K562 (cell line): Measurements from ENCODE around the gene SLC29A3. TPM values are rescaled to one million over a fixed set of nuclear protein-coding genes. Genes with fewer than 3 reads are reported as not detected.

ENCODE experiments used
- ATAC-seq: fragments of 200-7000 bp; cut with Tn5 transposase; 3 replicates; pipeline ENCODE4 v1.9.1; 2020; ENCODE audit warnings: moderate library complexity
- BruUV-seq: library from RNA; stranded (reverse); fragments of 400-500 nt; replicated peaks from 2 replicates; lab custom pipeline; 2021; lab: Mats Ljungman, UMichigan
- CTCF ChIA-PET: fragments of 300-600 bp; formaldehyde crosslinking; extraction: SDS; loops from one replicate; lab custom pipeline; 2021; ENCODE audit warnings: low intra/inter-chr PET ratio; lab: Yijun Ruan, JAX
- POLR2A ChIA-PET: fragments of 300-600, 350-650 bp; sonication (Branson Sonifier 250); formaldehyde crosslinking; extraction: SDS; loops from one replicate; lab custom pipeline; 2021; ENCODE audit warnings: antibody characterized with exemption, inconsistent platforms; lab: Yijun Ruan, JAX
- DNase-seq, 4 experiments: peaks; one replicate each; pipeline versions ENCODE4 v3.0.0 to v3.0.0-alpha.2; 2011 to 2018; ENCODE audit warnings: low spot score in 3 of 4, mixed read lengths in 3 of 4; ENCODE audit errors: extremely low read depth in 1 of 4
- FAIRE-seq: peaks from 2 replicates; lab custom pipeline; 2011; peaks lifted over from hg19 to GRCh38; lab: Jason Lieb, UNC
- H2AFZ ChIP-seq: 2 replicates; pipeline ENCODE4 v1.6.0; 2011; ENCODE audit warnings: low read depth, low read length, control low read depth, inconsistent platforms
- H3K27ac ChIP-seq: fragments of 200-600 bp; 3 replicates; pipeline ENCODE4 v1.8.0; 2011; ENCODE audit warnings: low read depth, mild to moderate bottlenecking, control low read depth, inconsistent platforms, low read length, moderate library complexity, mixed read lengths; ENCODE audit errors: extremely low read depth
- H3K27me3 ChIP-seq, 2 experiments: fragments of 300-600 bp in 1 of 2; 2 replicates in 1 of 2; 3 replicates in 1 of 2; pipeline versions ENCODE4 v1.6.0 to v1.8.0; 2011; ENCODE audit warnings: inconsistent platforms in 2 of 2, low read length in 2 of 2, mild to moderate bottlenecking in 1 of 2, mixed read lengths in 1 of 2, moderate library complexity in 1 of 2; ENCODE audit not compliant: control insufficient read depth in 2 of 2, insufficient read depth in 2 of 2
- H3K36me3 ChIP-seq: fragments of 300-600 bp; 3 replicates; pipeline ENCODE4 v1.8.0; 2011; ENCODE audit warnings: mild to moderate bottlenecking, low read length, inconsistent platforms; ENCODE audit not compliant: control insufficient read depth, insufficient read depth
- H3K4me1 ChIP-seq, 2 experiments: fragments of 200-600 bp in 1 of 2; replicated peaks in 1 of 2; 2 replicates in 1 of 2; 3 replicates in 1 of 2; pipeline versions ENCODE4 v1.5.1 to v1.8.0; 2011; ENCODE audit warnings: inconsistent platforms in 2 of 2, low read length in 2 of 2, mild to moderate bottlenecking in 1 of 2, mixed read lengths in 1 of 2, moderate library complexity in 1 of 2; ENCODE audit not compliant: control insufficient read depth in 2 of 2, insufficient read depth in 2 of 2
- H3K4me2 ChIP-seq: 2 replicates; pipeline ENCODE4 v1.6.1; 2011; ENCODE audit warnings: low read length, control low read depth, inconsistent platforms, mixed read lengths; ENCODE audit not compliant: insufficient read depth
- H3K4me3 ChIP-seq: fragments of 200-600 bp; sonication (generic), shearing (Covaris generic); 2 replicates; pipeline ENCODE4 v1.5.1; 2016; ENCODE audit warnings: control low read depth, inconsistent platforms
- H3K79me2 ChIP-seq: fragments of 200-600 bp; 3 replicates; pipeline ENCODE4 v1.8.0; 2011; ENCODE audit warnings: low read length, inconsistent platforms; ENCODE audit not compliant: control insufficient read depth, insufficient read depth
- H3K9ac ChIP-seq, 2 experiments: 2 replicates each; pipeline versions ENCODE4 v1.6.0 to v1.6.1; 2011; ENCODE audit warnings: low read depth in 2 of 2, low read length in 2 of 2, control low read depth in 1 of 2, inconsistent platforms in 1 of 2, mild to moderate bottlenecking in 1 of 2, mixed read lengths in 1 of 2; ENCODE audit not compliant: insufficient read depth in 1 of 2
- H3K9me1 ChIP-seq: one replicate; pipeline ENCODE4 v1.6.0; 2011; ENCODE audit warnings: inconsistent platforms, mild to moderate bottlenecking, low read length, moderate library complexity; ENCODE audit not compliant: control insufficient read depth, insufficient read depth
- H3K9me3 ChIP-seq: replicated peaks from 2 replicates; pipeline ENCODE4 v1.5.1; 2011; ENCODE audit warnings: low read depth, low read length, inconsistent platforms; ENCODE audit not compliant: control insufficient read depth, insufficient read depth
- H4K20me1 ChIP-seq: replicated peaks from 2 replicates; pipeline ENCODE4 v1.6.1; 2011; ENCODE audit warnings: low read length, inconsistent platforms, mixed read lengths; ENCODE audit not compliant: control insufficient read depth, insufficient read depth
- CBFB ChIP-seq: sonication (generic); formaldehyde crosslinking; IDR thresholded peaks from 2 replicates; pipeline ENCODE4 v1.4.0; 2020; ENCODE audit warnings: mild to moderate bottlenecking, missing genetic modification reagents
- HDGF ChIP-seq: fragments of 450-650 bp; IDR thresholded peaks from 2 replicates; pipeline ENCODE4 v1.6.1; 2016
- HMBOX1 ChIP-seq: sonication (generic); IDR thresholded peaks from 2 replicates; pipeline ENCODE4 v1.6.1; 2016
- KAT2B ChIP-seq: IDR thresholded peaks from one replicate; pipeline ENCODE4 v1.6.1; 2012; ENCODE audit warnings: low read depth, mild to moderate bottlenecking, control low read depth, inconsistent platforms, low read length, moderate library complexity
- RHOXF2B ChIP-seq: fragments of 250-450 bp; sonication (Bioruptor Pico); conservative IDR thresholded peaks from 2 replicates; pipeline ENCODE4 v1.5.1; 2021
- STAG1 ChIP-seq: sonication (generic); formaldehyde crosslinking; IDR thresholded peaks from 2 replicates; pipeline ENCODE4 v1.5.0; 2020; ENCODE audit warnings: missing genetic modification reagents, borderline replicate concordance
- ZNF766 ChIP-seq: fragments of 200-800 bp; sonication (Bioruptor generic); conservative IDR thresholded peaks from 2 replicates; pipeline ENCODE4 v1.6.1; 2016; ENCODE audit warnings: missing genetic modification characterization, missing compliant biosample characterization
- WGBS: fragments of 100-300 bp; shearing (Covaris generic); methylation state at CpG from one replicate; pipeline ENCODE4 v1.1.6; 2016; ENCODE audit warnings: low coverage, mixed read lengths; ENCODE audit not compliant: insufficient coverage; ENCODE audit errors: missing lambda C conversion rate; 5-methylcytosine and 5-hydroxymethylcytosine counted together
- in situ Hi-C: fragments of 300-500 bp; cut with MboI; formaldehyde crosslinking; loops from 4 replicates; pipeline ENCODE4 v1.15.0; 2018; ENCODE audit warnings: inconsistent platforms, mixed read lengths
- intact Hi-C: fragments of 100-400 bp; cut with micrococcal nuclease; formaldehyde crosslinking; loops from 2 replicates; pipeline ENCODE4 v1.14.2; 2022
- polyA plus RNA-seq, 8 experiments: library from polyadenylated mRNA; depleted of rRNA in 4 of 8; stranded (reverse) in 5 of 8; unstranded in 3 of 8; fragments of >200 nt; fragmentation: Nextera tagmentation in 2 of 8; fragmentation: Illumina TruSeq in 1 of 8; extraction: Ambion mirVana in 2 of 8; extraction: Trizol in 1 of 8; gene quantifications; 2 replicates each; pipeline versions ENCODE4 v1.2.1 to v1.2.3, GENCODE V29; 2011 to 2014; ENCODE audit warnings: inconsistent platforms in 1 of 8, missing spikeins in 1 of 8
- total RNA-seq, 7 experiments: library from RNA; depleted of rRNA in 6 of 7; stranded (reverse); fragments of >200 nt in 6 of 7; fragmentation: Illumina TruSeq in 2 of 7; extraction: Trizol in 2 of 7; gene quantifications; 2 replicates each; pipeline versions ENCODE4 v1.2.1 to v1.2.3, GENCODE V29; 2011 to 2021; ENCODE audit warnings: low replicate concordance in 1 of 7
- TF ChIP-seq, protein P1 (sequence below): sonication (generic); formaldehyde crosslinking; IDR thresholded peaks from 2 replicates; pipeline ENCODE4 v1.8.0; 2023; ENCODE audit warnings: mild to moderate bottlenecking, missing genetic modification reagents
- TF ChIP-seq, protein P2 (sequence below): sonication (generic); formaldehyde crosslinking; IDR thresholded peaks from 2 replicates; pipeline ENCODE4 v1.8.0; 2022; ENCODE audit warnings: missing genetic modification reagents, mild to moderate bottlenecking, borderline replicate concordance
- TF ChIP-seq, protein P3 (sequence below): fragments of 200-800 bp; sonication (Bioruptor generic); IDR thresholded peaks from 2 replicates; pipeline ENCODE4 v1.6.1; 2017; ENCODE audit warnings: missing genetic modification characterization, missing compliant biosample characterization

The SLC29A3 gene
- total and polyA plus RNA-seq, 9 of the 15 experiments (the other 6 are each of a cell fraction or from before 2014, with no cell fraction given) = 2.1 to 10.7 (median 4.6) TPM

GRCh38 chr10:71276873-71277272 is 42.2 kb upstream of the SLC29A3 start:
- no peak overlapping the region for H2AFZ ChIP-seq
- in situ Hi-C loops = no loop called here
- no peaks in the 10 kb centered on the region; the same call in 1 of the 2 replicates for H4K20me1 ChIP-seq
- POLR2A ChIA-PET = interaction anchor here (0.6 to 2.7 kb wide), 5 partner anchors 8 to 17 kb away, joined by 3 to 11 read pairs (median 3); no protein-coding TSS in a partner anchor
- peaks cover 0 to 8% of the 10 kb centered on the region in 2 experiments; a peak in 2 of 5 replicates for H3K4me1 ChIP-seq
- CTCF ChIA-PET = no interaction called here
- H3K27ac ChIP-seq = no peak overlapping the region
- FAIRE-seq (no peak), DNase-seq (no peak), ATAC-seq (no peak)
- no peak overlapping the region for H3K4me3 ChIP-seq
- intact Hi-C loops = no loop called here
- no peaks in the 10 kb centered on the region for H3K36me3 ChIP-seq
- H3K4me2 ChIP-seq = no peak overlapping the region
- 29% methylated on average over 9 of the region's 9 CpGs for WGBS
- BruUV-seq = no TSS peak
- H3K9ac ChIP-seq = 0 out of 4 replicates have a peak overlapping the region, but pooled peaks of 1 of the 2 experiments have one; percentile 21
- no peaks in the 10 kb centered on the region for H3K9me1 ChIP-seq
- H3K9me3 ChIP-seq = no peaks in the 10 kb centered on the region
- H3K27me3 ChIP-seq = peaks cover 0 to 8% of the 10 kb centered on the region in 2 experiments; a peak in 3 of 5 replicates
- no peaks in the 10 kb centered on the region for H3K79me2 ChIP-seq
- no peak for TF ChIP-seq ZNF766 (CRISPR knock-in tag)
- TF ChIP-seq STAG1 = no peak
- no peak for TF ChIP-seq KAT2B
- TF ChIP-seq, protein P1, sequence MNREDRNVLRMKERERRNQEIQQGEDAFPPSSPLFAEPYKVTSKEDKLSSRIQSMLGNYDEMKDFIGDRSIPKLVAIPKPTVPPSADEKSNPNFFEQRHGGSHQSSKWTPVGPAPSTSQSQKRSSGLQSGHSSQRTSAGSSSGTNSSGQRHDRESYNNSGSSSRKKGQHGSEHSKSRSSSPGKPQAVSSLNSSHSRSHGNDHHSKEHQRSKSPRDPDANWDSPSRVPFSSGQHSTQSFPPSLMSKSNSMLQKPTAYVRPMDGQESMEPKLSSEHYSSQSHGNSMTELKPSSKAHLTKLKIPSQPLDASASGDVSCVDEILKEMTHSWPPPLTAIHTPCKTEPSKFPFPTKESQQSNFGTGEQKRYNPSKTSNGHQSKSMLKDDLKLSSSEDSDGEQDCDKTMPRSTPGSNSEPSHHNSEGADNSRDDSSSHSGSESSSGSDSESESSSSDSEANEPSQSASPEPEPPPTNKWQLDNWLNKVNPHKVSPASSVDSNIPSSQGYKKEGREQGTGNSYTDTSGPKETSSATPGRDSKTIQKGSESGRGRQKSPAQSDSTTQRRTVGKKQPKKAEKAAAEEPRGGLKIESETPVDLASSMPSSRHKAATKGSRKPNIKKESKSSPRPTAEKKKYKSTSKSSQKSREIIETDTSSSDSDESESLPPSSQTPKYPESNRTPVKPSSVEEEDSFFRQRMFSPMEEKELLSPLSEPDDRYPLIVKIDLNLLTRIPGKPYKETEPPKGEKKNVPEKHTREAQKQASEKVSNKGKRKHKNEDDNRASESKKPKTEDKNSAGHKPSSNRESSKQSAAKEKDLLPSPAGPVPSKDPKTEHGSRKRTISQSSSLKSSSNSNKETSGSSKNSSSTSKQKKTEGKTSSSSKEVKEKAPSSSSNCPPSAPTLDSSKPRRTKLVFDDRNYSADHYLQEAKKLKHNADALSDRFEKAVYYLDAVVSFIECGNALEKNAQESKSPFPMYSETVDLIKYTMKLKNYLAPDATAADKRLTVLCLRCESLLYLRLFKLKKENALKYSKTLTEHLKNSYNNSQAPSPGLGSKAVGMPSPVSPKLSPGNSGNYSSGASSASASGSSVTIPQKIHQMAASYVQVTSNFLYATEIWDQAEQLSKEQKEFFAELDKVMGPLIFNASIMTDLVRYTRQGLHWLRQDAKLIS = no peak
- no peak for TF ChIP-seq HDGF
- TF ChIP-seq, protein P2, sequence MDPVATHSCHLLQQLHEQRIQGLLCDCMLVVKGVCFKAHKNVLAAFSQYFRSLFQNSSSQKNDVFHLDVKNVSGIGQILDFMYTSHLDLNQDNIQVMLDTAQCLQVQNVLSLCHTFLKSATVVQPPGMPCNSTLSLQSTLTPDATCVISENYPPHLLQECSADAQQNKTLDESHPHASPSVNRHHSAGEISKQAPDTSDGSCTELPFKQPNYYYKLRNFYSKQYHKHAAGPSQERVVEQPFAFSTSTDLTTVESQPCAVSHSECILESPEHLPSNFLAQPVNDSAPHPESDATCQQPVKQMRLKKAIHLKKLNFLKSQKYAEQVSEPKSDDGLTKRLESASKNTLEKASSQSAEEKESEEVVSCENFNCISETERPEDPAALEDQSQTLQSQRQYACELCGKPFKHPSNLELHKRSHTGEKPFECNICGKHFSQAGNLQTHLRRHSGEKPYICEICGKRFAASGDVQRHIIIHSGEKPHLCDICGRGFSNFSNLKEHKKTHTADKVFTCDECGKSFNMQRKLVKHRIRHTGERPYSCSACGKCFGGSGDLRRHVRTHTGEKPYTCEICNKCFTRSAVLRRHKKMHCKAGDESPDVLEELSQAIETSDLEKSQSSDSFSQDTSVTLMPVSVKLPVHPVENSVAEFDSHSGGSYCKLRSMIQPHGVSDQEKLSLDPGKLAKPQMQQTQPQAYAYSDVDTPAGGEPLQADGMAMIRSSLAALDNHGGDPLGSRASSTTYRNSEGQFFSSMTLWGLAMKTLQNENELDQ (CRISPR knock-in tag) = no peak
- no peak for TF ChIP-seq CBFB (CRISPR knock-in tag)
- TF ChIP-seq HMBOX1 = no peak
- TF ChIP-seq, protein P3, sequence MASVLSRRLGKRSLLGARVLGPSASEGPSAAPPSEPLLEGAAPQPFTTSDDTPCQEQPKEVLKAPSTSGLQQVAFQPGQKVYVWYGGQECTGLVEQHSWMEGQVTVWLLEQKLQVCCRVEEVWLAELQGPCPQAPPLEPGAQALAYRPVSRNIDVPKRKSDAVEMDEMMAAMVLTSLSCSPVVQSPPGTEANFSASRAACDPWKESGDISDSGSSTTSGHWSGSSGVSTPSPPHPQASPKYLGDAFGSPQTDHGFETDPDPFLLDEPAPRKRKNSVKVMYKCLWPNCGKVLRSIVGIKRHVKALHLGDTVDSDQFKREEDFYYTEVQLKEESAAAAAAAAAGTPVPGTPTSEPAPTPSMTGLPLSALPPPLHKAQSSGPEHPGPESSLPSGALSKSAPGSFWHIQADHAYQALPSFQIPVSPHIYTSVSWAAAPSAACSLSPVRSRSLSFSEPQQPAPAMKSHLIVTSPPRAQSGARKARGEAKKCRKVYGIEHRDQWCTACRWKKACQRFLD (CRISPR knock-in tag) = no peak
- no peak for TF ChIP-seq RHOXF2B (CRISPR knock-in tag)
